Ascending aorta (tissue), 2 donors: ENCODE results near the gene NFATC3. TPM values are rescaled to one million over a fixed set of nuclear protein-coding genes. Genes with fewer than 3 reads are reported as not detected.
"Not testable (repeated sequence)": the region's sequence is repeated elsewhere in the genome, so short reads cannot be mapped to it uniquely, and the experiment has no call there.

Experiments used
- DNase-seq, 2 donors: peaks; one replicate each; pipeline ENCODE4 v3.0.0-alpha.2; 2019; ENCODE audit warnings: low spot score in 2 of 2
- H3K27ac ChIP-seq, 2 donors: fragments of 200-600 bp; sonication (generic); one replicate each; pipeline ENCODE4 v1.5.1; 2016 to 2017; ENCODE audit warnings: mild to moderate bottlenecking in 1 of 2
- H3K27me3 ChIP-seq: fragments of 200-600 bp; sonication (generic); one replicate; pipeline ENCODE4 v1.5.1; 2017
- H3K36me3 ChIP-seq, 2 donors: fragments of 200-600 bp; sonication (generic); one replicate each; pipeline ENCODE4 v1.5.1; 2016
- H3K4me1 ChIP-seq, 2 donors: fragments of 200-600 bp; sonication (generic); one replicate each; pipeline ENCODE4 v1.5.1; 2016 to 2017; ENCODE audit warnings: mild to moderate bottlenecking in 1 of 2
- H3K4me3 ChIP-seq, 2 donors: fragments of 200-600 bp; sonication (generic); one replicate each; pipeline ENCODE4 v1.5.1; 2016 to 2017; ENCODE audit warnings: mild to moderate bottlenecking in 1 of 2
- H3K9me3 ChIP-seq, 2 donors: fragments of 200-600 bp; sonication (generic); one replicate each; pipeline ENCODE4 v1.5.1; 2016
- CTCF ChIP-seq, 3 experiments: fragments of 200-600 bp in 2 of 3; fragments of 450-650 bp in 1 of 3; sonication (generic) in 2 of 3; IDR thresholded peaks; one replicate each; pipeline ENCODE4 v1.5.1; 2016 to 2019; ENCODE audit warnings: antibody characterized with exemption in 3 of 3, mild to moderate bottlenecking in 1 of 3, moderate library complexity in 1 of 3
- intact Hi-C: fragments of 100-400 bp; cut with DNase I; formaldehyde crosslinking; loops from one replicate; pipeline ENCODE4 v1.15.1; 2023
- total RNA-seq: library from RNA; depleted of rRNA; stranded (reverse); fragments of >200 nt; gene quantifications from one replicate; pipeline ENCODE4 v1.1.0, GENCODE V29; 2016

NFATC3 gene
- total RNA-seq, 1 donor from 2014 or later = 36.4 TPM

DNA sequence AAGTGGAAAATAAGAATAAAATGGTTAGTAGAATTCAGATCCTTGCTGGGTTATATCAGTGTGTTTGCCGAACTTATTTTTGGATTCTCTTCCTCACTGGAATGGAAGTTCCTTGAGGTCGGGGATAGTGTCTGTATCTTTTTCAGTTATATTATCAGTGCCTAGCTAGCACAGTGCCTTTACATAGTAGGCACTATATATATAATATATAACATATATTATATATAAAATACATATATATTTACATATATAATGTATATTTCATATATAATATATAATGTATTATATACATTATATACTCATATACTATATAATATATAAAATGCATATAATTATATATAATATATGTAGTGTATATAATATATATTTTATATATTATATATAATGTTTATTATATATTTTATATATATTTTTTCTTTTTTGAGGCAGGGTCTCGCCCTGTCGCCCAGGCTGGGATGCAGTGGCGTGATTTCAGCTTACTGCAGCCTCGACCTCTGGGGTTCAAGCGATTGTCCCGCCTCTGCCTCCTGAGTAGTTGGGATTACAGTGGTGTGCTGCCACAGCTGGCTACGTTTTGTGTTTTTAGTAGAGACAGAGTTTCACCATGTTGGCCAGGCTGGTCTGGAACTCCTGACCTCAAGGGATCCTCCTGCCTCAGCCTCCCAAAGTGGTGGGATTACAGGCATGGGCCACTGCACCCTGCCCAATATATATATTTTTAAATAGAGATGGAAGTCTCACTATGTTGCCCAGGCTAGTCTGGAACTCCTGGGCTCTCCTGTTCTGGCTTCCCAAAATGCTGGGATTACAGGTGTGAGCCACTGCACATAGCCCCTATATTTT lies 3.2 kb downstream of the NFATC3 start:
- H3K27ac ChIP-seq = peak overlapping the region in 1 of 2 donors; percentile 5
- peaks cover 14 to 42% of the 10 kb centered on the region in 2 donors for H3K4me1 ChIP-seq

DNA sequence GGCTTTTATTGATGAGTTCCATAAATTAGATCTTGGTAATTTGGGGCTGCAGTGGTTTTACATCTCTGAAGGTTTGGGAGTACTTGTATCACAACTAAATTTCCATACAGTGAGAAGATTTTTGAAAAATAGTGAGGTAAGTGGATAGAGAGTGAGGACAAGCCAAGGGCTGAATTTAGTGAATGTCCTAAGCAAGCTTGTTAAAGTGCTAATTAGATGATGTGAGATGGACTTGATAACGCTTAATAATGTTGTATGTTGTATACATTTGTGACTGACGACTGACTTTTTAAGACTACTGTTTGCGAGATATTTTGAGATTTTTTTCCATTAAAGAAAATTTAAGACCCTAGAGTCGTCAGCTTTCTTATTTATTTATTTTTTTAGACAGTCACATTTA lies 3.9 kb downstream of the NFATC3 start:
- peaks cover 11 to 41% of the 10 kb centered on the region in 2 donors for H3K4me1 ChIP-seq
- H3K36me3 ChIP-seq = no peaks in the 10 kb centered on the region
- intact Hi-C loops = loop anchor here (10.0 kb wide), 1 partner anchor 236 kb away; no protein-coding TSS in a partner anchor
- no peak overlapping the region for H3K4me3 ChIP-seq
- no peaks in the 10 kb centered on the region for H3K9me3 ChIP-seq
- H3K27ac ChIP-seq = no peak overlapping the region
- DNase-seq = no peak
- no peaks in the 10 kb centered on the region for H3K27me3 ChIP-seq
- TF ChIP-seq CTCF (IDR thresholded peaks at IDR 0.05) = no peak

More for the DNA sequence above, 3.2 kb downstream of the NFATC3 start:
- no peak for DNase-seq
- no peak overlapping the region for H3K4me3 ChIP-seq
- H3K36me3 ChIP-seq = no peaks in the 10 kb centered on the region
- H3K9me3 ChIP-seq = no peaks in the 10 kb centered on the region
- intact Hi-C loops = loop anchor here (10.0 kb wide), 1 partner anchor 236 kb away; no protein-coding TSS in a partner anchor
- no peak for TF ChIP-seq CTCF (IDR thresholded peaks at IDR 0.05)
- H3K27me3 ChIP-seq = no peaks in the 10 kb centered on the region

- no peaks in the 10 kb centered on the region for H3K9me3 ChIP-seq
- TF ChIP-seq CTCF (IDR thresholded peaks at IDR 0.05) = no peak
- H3K27ac ChIP-seq = no peak overlapping the region
- H3K4me3 ChIP-seq = no peak overlapping the region
- no peaks in the 10 kb centered on the region for H3K27me3 ChIP-seq
- peaks cover 10 to 45% of the 10 kb centered on the region in 2 donors for H3K4me1 ChIP-seq
- H3K36me3 ChIP-seq = no peaks in the 10 kb centered on the region
- no peak for DNase-seq
- intact Hi-C loops = no loop called here
These were observed 5.0 kb downstream of the NFATC3 start for GRCh38 chr16:68090130-68090529.

DNA sequence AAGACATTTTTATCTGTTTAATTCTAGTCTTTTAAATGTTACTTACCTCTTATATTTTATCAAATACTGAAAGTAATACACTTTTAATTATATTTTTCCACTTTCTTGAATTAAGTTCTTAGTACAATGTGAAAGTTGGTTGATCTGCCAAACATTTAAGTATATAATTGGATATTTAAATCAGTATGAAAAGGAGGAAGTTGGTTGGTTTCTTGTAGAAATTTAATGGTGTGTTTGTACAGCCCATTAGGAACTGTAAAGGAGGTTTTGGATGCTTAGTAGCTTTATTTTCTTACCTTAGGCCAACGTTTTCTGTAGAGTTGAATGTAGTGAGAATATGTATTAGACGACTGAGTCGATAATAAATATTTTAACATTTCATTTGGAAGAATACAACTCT lies 5.4 kb downstream of the NFATC3 start:
- intact Hi-C loops = no loop called here
- Histone ChIP-seq H3K4me3 (no peak overlapping the region), H3K36me3 (no peaks in the 10 kb centered on the region), H3K27me3 (no peaks in the 10 kb centered on the region), H3K27ac (no peak overlapping the region), H3K9me3 (no peaks in the 10 kb centered on the region), H3K4me1 (peaks cover 10 to 46% of the 10 kb centered on the region in 2 donors)
- DNase-seq = no peak
- TF ChIP-seq CTCF (IDR thresholded peaks at IDR 0.05) = no peak

DNA sequence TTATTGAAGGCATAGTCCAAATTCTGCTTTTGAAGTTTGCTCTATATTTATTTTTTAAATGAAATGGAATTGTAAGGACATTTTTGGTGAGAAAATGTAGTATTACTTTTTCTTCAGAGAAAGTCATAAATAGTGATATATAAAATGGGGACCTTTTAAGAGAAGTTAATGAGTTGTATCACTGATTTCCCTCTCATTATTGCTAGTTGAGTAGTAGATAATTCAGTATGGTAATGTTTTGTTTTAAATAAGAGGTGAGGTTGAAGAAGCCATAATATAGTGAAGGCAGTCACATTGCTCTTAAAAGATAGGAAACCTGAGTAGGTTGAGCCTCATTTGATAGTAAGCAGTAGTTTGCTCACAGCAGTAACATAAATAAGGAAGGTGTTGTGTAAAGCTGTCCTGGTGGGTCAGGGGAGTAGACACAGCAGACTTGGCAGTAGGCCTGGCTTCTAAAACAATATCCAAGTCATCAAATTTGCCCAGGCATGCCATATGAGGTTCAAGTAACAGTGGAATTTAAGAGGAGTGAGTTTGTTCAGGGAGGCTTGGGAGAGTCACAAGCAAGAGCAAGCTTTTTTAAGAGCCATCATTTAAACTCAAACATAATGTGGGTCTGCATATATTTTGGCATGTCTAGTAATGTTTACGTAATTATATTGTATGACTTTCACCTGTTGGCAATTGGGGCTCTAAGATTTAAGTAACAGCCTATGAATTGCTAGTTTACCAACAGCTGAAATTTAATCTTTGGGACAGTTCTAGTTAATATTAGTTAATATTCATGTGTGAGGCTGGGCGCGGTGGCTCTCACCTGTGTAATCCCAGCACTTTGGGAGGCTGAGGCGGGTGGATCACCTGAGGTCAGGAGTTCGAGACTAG lies 6.5 kb downstream of the NFATC3 start:
- intact Hi-C loops = no loop called here
- Histone ChIP-seq H3K4me1 (peaks cover 10 to 47% of the 10 kb centered on the region in 2 donors), H3K4me3 (no peak overlapping the region), H3K9me3 (no peaks in the 10 kb centered on the region), H3K36me3 (no peaks in the 10 kb centered on the region), H3K27ac (peak overlapping the region in 1 of 2 donors; percentile 26), H3K27me3 (no peaks in the 10 kb centered on the region)
- DNase-seq = no peak
- no peak for TF ChIP-seq CTCF (IDR thresholded peaks at IDR 0.05)

GRCh38 chr16:68092275-68092674 lies 7.1 kb downstream of the NFATC3 start:
- DNase-seq, H3K27ac ChIP-seq, H3K27me3 ChIP-seq, H3K36me3 ChIP-seq, H3K9me3 ChIP-seq, intact Hi-C loops, H3K4me3 ChIP-seq: not testable (repeated sequence)
- peaks cover 10 to 47% of the 10 kb centered on the region in 2 donors for H3K4me1 ChIP-seq
